NK-92 (cell line): ENCODE results near the gene MET.

Experiments
- DNase-seq: peaks from one replicate; lab custom pipeline; 2025; ENCODE audit not compliant: unreplicated experiment; lab: John Stamatoyannopoulos, UW

Gene MET

GRCh38 chr7:116780966-116781365 is 109.0 kb downstream of the MET start:
- DNase-seq, result no peak

GRCh38 chr7:116781584-116781983 is 109.6 kb downstream of the MET start:
- DNase-seq, result no peak

GRCh38 chr7:116782177-116782711 is 110.2 kb downstream of the MET start:
- no peak for DNase-seq

GRCh38 chr7:116783666-116784318 is 111.8 kb downstream of the MET start:
- no peak for DNase-seq

DNA sequence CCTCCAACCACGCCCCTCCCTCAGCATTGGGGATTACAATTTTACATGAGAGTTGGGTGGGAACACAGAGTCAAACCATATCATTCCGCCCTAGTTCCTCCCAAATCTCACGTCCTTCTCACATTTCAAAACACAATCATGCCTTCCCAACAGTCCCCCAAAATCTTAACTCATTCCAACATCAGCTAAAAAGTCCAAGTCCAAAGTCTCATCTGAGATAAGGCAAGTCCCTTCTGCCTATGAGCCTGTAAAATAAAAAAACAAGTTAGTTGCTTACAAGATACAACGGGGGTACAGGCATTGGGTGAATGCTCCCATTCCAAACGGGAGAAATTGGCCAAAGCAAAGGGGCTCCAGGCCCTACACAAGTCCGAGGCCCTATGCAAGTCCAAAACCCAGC is 112.7 kb downstream of the MET start:
- no peak for DNase-seq

DNA sequence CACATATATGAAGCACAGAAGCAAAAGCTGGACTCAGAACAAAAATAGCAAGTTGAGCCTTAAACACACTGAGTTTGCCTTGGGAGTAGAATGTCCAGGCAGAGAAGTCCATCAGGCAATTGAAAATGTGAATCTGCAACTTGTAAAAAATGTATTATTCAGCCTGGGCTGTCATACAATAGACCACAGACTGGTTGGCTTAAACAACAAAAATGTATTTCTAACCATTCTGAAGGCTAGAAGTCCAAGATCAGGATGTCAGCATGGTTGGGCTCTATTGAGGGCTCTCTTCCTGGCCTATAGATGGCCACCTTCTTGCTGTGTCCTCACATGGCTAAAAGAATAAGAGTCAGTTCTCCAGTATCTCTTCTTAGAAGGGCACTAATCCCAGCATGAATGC is 113.8 kb downstream of the MET start:
- DNase-seq, result no peak

GRCh38 chr7:116786791-116787443 is 114.9 kb downstream of the MET start:
- DNase-seq, result no peak

- DNase-seq, result no peak
Observed at GRCh38 chr7:116787881-116788280, 115.9 kb downstream of the MET start.

DNA sequence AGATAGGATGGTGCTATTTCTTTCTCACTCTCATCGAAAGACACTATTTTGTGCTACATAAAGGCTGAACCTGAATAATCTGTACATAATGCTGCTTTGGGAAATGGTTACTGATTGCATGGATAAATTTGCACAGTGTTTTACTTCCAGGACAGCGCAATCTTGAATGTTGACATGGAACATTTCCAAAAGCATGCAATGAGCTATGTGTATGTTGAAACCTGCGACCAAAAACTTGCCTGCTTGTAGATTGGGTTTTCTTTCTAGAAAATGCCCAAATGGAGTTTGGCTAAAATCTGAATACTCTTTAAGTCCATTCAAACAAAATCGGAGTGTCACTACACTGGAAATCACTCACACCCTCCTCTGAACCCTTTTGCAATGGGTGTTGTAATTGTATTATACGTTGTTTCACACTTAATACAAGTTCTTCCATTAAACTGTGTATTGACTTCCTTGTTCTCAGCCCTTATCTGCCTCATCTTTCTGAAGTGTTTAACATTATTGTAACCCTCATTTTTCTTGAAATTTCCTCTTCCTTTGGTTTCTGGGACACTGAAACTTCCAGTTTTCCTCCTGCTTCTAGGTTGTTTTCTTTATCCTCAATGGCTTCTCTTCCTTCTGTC is 116.7 kb downstream of the MET start:
- DNase-seq, result no peak

DNA sequence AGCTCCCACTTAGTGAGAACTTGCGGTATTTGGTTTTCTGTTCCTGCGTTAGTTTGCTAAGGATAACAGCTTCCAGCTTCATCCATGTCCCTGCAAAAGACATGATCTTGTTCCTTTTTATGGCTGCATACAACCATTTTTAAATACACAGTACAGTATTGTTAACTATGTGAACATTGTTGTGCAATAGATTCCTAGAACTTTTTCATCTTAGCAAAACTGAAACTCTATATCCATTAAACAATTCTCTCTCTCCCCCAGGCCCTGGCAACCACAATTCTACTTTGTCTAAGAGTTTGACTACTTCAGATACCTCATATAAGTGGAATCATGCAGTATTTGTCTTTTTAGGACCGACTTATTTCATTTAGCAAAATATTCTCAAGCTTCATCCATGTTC is 118.0 kb downstream of the MET start:
- DNase-seq, result no peak

DNA sequence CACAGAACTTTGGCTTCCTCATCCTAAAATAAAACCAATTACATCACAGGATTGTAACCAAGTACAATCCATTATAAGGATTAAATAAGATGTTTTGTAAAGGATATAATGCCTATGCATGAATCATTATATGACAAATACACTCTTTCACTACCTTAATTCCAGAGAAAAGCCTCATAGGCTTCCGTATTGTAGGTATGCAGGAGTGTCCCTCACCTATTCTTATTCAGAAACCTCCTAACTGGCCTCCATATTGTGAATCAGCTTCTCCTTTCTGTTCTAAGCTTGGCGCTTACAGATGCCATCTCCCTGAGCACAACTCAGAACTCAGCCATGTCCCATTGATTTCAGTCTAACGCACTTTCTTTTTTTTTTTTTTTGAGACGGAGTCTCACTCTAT is 120.8 kb downstream of the MET start:
- no peak for DNase-seq

- DNase-seq, result no peak
Observed at GRCh38 chr7:116793795-116794340, 121.9 kb downstream of the MET start.

GRCh38 chr7:116796471-116796870 is 124.5 kb downstream of the MET start:
- DNase-seq, result no peak

- DNase-seq, result no peak
Observed at GRCh38 chr7:116797612-116798011, 125.6 kb downstream of the MET start.

GRCh38 chr7:116798232-116798631 is 126.2 kb downstream of the MET start:
- DNase-seq, result no peak

- no peak for DNase-seq
Observed at GRCh38 chr7:116799916-116800315, 127.9 kb downstream of the MET start.

DNA sequence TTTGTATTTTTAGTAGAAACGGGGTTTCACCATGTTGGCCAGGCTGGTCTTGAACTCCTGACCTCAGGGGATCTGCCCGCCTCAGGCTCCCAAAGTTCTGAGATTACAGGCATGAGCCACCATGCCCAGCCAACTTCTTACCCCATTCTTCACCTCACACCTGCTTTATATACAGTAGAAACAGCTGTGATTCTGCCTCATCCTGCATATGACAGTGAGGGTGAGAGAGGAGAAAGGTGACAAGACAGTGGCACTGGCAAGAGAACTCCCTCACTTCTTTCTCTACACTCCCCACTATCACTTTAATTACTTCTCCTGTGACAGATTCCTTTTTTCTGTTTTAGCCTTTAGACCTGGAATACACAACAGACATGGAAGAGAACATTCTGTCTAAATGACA is 128.6 kb downstream of the MET start:
- DNase-seq, result no peak

- no peak for DNase-seq
Observed at GRCh38 chr7:116801092-116801710, 129.2 kb downstream of the MET start.

DNA sequence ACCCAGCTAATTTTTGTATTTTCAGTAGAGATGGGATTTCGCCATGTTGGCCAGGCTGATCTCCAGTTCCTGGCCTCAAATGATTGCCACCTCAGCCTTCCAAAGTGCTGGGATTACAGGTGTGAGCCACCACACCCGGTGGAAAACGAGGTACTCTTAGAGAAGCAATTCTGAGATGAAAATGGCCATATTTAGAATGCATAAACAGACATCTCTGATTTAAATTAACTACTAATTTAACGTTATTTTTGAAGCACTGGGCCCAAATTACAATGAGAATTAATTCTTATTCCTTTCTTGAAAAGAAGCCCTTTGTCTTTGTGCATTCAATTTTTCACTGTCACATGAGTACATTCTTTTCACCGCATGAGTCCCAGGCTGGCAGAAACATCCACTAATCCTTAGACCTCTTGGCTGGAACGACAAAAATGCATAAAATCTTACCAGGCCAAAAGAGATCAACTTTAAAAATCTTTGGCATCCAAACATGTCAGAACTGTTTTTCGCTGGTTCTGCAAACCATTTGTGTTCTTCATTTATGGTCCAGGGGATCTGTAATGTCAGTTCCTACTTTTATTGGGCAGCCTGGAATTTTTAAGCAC is 130.2 kb downstream of the MET start:
- DNase-seq, result no peak

DNA sequence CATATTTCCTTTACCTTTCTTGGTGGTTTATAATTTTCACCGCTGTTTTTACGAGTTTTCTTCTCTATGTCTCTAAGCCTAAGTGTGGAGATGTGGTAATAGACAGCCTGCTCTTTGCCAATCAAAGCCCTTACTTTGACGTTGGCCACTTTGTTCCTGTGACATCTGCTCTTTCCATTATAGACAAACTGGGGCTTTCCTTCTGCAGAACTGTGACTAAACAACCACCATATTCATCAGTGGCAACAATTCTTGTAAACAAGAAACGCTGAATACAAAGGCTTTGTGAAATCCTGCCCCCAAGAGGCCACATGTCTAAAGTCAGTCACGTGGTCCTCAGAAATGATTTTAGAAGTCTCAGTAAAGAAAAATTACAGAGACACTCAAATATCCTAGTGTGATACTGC is 130.8 kb downstream of the MET start:
- DNase-seq, result no peak

- no peak for DNase-seq
Observed at GRCh38 chr7:116804471-116804870, 132.5 kb downstream of the MET start.
